GM21619 (cell line): ENCODE results near the gene MADD.

Experiments used
- ATAC-seq: cut with Tn5 transposase; IDR thresholded peaks from one replicate; pipeline ENCODE4 v1.9.1; 2021; ENCODE audit not compliant: unreplicated experiment

The MADD gene

DNA sequence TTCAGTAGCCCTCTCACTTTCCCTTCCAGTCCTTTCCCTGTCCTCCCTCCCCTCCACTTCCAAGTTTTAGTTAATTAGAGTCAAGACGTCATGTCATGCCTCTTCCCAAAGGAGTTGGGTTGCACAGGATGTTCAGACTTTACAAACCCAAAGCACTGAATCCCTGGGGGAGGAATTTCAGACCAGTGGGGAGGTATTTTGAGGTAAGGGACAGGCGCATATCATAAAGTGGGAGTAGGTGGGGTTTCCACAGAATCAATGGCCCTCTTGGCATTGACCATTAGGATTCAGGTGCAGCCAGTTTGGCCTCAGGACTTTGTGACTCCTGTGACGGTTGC is 20.6 kb upstream of the MADD start:
- no peak for ATAC-seq

DNA sequence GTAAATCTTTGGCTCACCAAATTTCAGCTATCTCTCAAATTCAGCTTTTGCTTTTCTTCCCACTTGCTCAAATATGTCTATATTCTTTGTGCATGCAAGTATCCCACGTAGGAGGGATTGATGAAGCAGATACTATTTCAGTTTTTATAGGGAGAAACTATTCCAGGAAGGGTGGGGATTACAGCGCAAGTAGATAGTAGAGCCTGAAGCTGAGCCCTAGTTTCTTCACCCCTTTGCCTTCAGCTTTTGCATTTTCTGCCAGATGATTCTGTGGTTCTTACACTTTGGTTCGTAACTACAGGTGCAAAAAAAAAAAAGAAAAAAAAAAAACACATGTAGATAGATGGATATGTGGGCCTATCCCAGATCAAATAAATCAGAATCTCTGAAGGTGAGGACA is 18.2 kb upstream of the MADD start:
- no peak for ATAC-seq

DNA sequence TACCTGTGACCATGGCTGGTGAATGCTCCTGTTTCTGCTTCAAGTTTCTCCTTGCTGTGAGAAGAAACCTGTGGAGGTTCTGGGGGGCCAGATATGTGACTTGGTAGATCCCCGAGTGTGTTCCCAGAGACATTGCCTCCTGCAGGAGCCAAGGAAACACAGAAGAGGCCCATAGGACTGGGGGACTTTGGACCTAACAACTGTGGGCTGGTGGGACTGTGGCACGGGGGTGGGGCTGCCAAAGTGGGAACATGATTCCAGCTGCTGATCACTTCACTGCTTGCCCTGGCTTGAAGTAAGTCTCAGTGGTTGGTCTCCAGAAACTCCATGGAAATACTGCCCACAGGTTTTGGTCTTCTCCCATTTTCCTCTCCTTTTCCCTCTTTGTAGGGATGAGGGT is 16.3 kb upstream of the MADD start:
- no peak for ATAC-seq

DNA sequence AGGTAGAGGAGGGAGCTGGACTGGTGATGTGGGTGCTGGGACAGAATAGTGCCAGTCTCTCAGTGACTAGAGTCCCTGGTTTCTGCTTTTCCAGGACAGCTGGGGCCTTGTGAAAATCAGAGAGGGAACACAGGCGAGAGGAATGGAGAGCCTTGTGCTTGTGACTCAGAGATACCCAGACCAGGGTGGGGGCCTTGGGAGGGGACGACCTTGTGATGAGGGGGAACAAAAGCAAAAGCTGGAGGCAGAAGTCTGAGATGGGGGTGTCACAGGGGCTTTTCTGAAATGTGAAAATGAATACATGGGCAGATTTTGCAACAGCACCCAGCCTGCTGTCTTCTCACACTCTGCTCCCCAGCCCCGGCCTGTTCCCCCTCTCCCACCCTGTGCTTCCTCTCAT is 15.5 kb upstream of the MADD start:
- no peak for ATAC-seq

DNA sequence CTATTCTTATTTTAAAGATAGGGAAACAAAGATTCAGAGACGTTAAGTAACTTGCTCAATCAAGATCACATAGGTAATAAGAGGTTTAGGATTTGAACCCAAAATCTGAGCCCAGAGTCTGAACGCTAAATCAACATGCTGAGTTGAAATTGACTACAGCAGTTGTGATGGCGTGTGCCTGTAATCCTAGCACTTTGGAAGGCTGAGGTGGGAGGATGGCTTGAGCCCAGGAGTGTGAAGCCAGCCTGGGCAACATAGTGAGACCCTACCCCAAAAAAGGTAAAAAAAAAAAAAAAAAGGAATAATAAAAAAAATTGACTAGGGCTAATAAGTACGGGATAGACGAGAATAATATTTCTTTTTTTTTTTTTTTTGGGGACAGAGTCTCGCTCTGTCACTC is 13.6 kb upstream of the MADD start:
- no peak for ATAC-seq

DNA sequence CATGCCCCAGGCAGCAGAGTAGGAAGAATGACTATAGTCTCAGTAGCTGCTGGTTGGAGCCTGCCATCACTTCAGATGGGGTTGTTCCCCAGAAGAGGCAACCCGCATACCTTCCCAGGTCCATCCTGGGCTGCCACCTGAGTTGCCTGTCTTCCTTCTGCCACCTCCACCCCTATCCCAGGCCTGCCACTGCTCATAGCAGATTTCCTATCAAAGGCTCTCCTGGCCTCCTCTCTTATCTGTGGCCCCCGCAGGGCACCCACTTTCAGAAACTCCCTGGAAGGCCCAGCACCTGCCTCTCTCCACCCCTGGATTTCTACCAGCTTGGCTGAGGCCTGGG is 12.8 kb upstream of the MADD start:
- no peak for ATAC-seq

DNA sequence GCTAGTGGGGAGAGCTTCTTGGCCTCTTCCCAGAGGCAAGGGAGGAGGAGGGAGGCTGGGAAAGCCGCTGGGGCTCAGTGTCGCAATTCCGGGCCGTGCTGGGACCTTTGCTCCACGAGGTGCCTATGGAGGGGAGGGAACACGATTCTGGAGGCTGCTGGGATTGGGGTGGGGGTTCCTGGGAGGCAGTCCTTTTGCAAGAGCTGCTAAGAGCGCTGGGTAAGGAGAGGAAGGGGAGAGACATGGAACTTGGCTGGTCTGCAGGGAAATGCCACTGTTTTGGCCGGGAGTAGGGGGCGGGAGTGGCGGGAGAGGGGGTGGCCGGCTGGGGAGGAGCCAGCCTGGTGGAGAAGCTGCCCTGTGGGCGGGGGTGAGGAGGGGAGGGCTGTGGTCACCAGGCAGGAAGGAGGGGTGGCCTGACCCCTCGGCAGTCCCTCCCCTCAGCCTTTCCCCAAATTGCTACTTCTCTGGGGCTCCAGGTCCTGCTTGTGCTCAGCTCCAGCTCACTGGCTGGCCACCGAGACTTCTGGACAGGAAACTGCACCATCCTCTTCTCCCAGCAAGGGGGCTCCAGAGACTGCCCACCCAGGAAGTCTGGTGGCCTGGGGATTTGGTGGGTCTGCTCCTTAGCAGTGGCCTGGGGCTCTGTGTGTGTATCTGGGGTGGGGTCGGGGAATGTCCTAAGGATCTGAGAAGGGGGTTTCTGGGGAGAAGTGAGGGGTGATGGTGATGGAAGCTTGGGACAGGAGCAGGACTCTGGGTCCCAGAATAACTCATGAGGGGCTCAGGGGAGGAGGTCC is 12.2 kb upstream of the MADD start, which contains the start of gene NR1H3:
Gene NR1H3 (plus strand): TSS at position 480 of the 800 bp plus-strand sequence. CDS start 1,221 bp downstream, outside the sequence.
- ATAC-seq, result no peak

DNA sequence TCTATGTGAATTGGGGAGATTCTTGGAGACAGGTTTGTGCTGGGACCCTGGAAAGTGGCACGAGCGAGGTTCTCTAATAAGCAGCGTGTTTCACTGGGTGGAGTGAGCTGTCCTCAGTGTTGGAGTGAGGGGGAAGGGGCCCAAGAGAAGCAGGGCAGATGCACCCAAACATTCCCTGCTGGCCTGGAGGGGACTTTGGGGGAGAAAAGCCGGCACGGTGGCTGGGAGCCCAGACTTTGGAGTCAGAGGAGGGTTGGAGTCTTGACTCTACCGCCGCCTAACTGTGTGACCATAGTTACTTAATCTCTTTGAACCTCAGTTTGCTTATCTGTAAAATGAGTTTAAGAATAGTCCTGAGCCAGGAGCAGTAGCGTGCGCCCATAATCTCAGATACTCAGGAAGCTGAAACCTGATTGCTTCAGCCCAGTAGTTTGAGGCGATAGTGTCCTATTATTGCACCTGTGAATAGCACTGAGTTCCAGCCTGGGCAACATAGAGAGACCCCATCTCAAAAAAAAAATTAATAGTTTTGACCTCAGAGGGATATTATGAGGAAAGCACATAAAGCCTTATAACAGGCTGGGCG is 11.5 kb upstream of the MADD start:
- no peak for ATAC-seq

DNA sequence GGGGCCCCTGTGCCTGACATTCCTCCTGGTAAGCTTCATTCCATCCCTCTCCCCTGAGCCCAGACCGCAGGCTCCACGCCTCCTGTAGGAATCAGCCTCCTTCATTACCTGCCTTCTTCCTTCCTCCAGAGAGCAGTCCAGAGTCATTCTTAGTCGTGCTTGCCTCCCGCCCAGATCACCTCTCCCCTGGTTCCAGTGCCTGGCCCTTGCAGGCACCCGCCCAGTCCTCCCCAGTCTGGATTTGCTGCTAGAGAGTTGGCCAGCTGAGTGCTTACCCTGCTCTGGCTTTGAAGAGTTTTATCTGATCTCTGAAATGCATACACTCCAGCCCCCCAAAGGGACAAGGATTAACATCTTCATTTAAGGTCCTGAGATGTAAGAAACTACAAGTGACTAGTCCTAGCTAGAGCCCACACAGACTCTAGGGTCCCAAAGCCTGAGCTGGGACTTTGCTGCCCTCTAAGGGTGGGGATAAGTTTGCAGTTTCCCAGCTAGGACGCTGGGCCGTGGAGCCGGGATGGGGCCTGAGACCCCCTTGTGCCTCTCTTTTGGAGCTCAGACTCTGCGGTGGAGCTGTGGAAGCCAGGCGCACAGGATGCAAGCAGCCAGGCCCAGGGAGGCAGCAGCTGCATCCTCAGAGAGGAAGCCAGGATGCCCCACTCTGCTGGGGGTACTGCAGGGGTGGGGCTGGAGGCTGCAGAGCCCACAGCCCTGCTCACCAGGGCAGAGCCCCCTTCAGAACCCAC is 10.5 kb upstream of the MADD start:
- no peak for ATAC-seq

DNA sequence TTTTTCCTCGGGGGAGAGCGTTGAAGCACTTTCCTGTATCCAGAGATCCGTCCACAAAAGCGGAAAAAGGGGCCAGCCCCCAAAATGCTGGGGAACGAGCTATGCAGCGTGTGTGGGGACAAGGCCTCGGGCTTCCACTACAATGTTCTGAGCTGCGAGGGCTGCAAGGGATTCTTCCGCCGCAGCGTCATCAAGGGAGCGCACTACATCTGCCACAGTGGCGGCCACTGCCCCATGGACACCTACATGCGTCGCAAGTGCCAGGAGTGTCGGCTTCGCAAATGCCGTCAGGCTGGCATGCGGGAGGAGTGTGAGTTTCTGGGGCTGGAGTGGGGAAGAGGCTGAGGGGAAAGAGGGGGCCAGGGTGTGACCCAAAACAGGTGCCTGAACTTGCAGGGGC is 9.6 kb upstream of the MADD start:
- no peak for ATAC-seq

DNA sequence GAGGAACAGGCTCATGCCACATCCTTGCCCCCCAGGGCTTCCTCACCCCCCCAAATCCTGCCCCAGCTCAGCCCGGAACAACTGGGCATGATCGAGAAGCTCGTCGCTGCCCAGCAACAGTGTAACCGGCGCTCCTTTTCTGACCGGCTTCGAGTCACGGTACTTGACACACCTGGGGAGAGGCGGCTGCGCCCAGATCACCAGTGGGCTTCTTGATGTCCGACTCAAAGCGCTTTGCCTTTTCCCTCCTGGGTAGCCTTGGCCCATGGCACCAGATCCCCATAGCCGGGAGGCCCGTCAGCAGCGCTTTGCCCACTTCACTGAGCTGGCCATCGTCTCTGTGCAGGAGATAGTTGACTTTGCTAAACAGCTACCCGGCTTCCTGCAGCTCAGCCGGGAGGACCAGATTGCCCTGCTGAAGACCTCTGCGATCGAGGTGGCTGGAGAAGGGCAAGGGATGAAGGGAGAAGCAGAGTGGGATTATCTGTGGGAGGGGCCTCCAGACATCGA is 8.6 kb upstream of the MADD start:
- ATAC-seq, result no peak

DNA sequence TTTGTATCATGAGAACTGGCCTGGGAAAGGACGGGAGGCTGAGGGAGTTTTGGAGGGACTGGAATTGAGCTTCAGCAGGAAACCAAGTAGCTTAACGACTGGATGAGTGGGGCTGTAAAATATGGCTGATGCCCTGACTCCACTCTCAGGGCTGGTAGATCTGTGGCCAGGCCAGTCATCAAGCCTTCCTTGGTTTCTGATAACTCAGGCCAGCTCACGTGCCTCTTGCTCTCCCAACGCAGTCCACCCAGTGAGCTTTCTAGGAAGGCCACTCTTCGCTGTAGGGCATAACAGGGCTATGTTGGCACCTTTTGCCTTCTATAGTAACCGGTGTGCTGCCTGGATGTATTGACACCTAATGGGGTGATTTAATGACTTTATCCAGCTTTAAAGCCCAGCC is 5.8 kb upstream of the MADD start:
- no peak for ATAC-seq

DNA sequence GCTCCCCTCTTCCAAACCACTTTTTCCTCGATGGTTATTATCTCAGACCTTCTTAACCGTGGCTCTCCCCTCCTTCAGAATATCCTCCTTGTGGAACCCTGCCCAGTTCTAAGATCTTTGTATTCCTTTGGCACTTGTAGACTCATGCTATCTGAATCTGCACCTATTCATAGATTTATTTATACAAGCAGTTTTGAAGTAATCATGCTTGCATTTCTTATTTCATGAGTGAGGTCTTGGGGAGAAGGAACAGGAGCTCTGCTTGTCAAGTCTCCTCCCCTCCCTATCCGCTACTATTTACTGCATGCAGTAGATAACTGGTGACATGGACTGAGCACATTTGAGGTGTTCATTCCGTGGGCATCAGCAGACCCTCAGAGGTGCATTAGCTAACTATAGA is 5.4 kb upstream of the MADD start:
- ATAC-seq, result no peak

DNA sequence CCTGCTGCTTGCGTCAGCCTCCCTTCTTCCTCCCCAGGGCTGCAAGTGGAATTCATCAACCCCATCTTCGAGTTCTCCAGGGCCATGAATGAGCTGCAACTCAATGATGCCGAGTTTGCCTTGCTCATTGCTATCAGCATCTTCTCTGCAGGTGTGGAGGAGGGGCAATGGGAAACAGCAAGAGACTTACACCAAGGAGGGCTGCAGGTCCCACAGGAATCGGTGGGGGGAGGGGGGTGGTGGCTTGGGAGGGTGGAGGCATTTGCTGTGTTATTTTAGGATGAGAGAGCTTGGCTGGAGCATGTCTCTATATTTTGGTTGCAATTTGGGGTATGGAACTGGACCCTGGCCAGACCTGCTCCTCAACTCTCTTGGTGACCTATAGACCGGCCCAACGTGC is 2.1 kb upstream of the MADD start:
- no peak for ATAC-seq

DNA sequence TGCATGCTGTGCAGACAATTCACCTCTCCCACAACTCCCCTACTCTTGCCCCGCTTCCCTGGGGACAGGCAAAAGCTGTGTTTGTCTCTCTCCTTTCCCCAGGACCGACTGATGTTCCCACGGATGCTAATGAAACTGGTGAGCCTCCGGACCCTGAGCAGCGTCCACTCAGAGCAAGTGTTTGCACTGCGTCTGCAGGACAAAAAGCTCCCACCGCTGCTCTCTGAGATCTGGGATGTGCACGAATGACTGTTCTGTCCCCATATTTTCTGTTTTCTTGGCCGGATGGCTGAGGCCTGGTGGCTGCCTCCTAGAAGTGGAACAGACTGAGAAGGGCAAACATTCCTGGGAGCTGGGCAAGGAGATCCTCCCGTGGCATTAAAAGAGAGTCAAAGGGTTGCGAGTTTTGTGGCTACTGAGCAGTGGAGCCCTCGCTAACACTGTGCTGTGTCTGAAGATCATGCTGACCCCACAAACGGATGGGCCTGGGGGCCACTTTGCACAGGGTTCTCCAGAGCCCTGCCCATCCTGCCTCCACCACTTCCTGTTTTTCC is 1.4 kb upstream of the MADD start:
- no peak for ATAC-seq

DNA sequence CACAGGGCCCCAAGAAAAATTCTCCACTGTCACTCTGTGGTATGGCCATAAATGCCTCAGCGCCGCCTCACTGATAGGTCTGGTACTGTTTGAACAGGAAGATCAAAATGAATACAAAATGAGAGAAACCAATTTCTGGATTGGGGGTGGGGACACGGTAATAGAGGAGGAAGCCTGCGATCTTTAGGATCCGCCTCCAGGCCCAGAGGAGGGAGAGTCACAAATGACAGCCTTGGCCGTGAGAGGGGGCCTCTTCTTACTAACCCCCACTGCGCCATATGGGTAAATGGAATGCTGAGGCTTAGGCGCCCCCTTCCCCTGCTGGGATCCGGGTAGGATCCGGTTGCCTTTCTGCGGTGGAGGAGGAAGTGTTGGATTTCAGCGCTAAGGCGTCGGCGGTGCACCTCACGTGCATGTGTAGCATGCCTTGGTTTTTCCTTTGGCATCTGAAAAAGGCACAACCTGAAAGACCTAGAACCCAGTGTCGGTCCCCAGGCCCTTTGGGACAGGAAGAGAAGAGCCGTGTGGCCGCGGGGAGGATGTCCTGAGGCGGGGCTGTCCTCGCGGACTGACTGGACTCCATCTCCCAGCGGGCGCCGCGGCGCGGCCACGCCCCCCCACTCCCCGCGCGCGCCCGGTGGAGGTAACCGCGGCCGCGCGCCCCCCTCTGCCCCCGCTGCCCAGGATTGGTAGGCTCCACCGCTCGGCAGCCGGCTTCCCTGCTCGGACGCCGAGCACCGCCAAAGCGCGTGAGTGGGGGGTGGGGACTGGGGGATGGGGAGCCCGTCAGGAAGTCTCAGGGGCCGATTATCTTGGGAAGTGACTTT is 718 bp upstream of the MADD start:
- ATAC-seq, result peak; percentile 49

DNA sequence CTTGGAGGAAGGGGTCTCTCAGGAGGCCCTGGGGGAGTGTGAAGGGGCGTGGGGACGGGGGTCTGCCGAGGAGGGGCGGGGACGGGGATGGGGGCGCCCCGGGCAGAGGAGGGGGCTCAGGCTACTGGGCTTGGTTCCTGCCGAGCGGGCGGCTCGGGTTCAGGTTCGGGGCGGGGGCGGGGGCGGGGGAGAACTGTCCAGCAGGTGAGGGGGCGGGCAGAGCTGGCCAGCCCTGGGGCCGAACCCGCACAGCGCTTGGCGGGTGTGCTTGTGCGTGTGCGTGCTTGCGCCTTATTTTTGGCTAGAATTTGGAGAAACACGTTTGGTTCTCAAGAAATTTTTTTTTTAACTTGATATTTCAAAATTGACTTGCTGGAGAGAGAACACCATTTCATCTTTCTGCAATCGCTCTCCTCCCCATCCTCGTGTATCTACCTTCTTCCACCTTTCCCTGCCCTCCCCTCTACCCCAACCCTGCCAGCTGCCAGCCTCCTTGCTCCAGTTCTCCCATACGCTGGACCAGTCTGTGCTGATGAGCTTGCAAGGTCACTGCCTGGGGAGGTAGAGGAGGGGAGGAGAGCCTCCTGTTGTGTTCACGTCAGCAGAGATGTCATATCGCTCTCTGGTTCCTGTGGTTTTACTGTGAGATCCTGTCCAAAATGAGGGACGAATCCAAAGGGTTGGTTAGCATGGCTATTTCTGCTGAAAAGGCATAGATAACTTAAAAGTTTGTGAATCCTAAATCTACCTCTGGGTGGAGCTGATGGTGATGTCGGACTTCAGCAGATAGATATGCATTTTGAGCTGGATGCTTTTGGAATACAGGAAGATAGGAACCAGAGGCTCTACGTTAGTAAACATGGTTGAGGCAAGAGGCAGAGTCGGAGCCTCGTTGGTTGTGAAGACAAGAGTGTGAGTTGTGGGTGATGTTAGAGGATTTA is 668 bp downstream of the MADD start:
- no peak for ATAC-seq

DNA sequence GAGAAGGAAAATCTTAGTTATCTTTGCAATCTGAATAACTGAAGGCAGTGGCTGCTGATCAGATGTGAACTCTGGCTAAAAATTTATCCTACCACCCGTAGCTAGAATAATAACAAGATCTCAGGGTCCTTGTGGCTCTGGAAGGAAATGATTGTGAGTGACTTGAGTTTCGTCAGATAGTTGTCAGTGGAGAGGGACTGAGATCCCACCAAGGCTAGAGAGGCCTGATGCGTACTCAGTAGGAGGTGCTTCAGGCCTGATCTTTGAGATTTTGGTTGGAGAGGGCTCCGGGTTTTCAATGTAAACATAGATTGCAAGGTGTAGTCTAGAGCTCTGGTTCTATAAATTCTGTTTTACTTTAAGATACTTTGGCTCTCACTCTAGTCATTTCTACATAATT is 1.4 kb downstream of the MADD start:
- ATAC-seq, result no peak

DNA sequence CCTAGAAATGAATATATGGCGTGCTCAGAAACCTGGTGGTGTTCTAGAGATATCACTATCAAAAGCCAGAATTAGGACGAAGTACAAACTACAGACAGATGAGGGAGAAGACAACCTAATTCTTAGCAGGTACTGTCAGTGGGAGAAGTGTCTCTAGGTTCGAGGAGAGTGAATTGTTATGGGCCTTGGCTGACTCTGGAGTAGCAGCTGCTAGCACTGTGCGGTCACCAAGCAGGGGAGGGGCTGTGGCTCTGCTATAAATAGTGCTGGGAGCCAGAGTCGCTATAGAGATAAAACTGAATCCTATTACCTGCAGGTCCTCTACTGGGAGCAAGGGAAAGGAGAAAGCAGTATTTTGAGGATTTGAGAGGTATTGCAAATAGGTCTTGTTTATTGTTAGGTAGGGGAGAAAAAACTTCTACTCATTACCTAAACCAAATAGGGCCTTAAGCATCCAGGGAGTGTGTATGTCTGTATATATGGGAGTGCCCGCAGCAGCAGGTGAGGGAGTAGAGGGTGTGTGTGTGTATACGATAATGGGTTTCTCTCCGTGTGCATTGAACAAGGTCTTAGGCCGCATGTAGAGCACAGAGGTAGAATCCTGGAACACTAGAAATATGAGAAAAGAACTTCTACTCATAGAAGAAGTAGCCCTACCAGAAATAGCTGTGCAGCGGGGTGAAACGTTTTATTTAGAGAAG is 2.2 kb downstream of the MADD start:
- ATAC-seq, result no peak
